Measurements from ENCODE around the gene SLC35E1.
"Not testable (repeated sequence)": the region's sequence is repeated elsewhere in the genome, so short reads cannot be mapped to it uniquely, and the experiment has no call there.

The SLC35E1 gene

GRCh38 chr19:16543734-16544133 is 28.5 kb downstream of the SLC35E1 start:
- not testable (repeated sequence) for DNase-seq (ENCODE audit: low spot score)

DNA sequence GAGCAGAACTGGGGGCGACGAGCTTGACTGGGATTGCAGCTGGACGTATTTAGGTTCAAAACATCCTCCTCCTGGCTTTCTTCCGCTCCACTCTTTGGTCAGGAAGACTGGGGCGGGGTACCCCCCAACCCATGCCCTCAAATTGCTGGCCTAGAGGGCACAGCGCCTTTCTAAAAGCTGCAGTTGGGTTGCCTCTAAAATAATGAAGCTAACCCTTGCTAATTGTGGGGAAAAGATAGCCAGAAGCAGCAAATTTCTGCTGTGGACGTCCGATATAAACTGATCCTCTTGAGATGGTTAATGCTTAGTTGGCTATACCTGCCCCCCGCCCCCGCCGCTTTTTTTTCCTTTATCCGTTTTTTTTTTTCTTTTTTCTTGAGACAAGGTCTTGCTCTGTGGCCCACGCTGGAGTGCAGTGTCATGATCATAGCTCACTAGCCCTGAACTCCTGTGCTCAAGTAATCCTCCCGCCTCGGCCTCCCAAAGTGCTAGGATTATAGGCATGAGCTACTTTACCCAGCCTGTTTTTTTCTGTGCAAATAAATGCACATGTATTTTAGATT is 29.2 kb downstream of the SLC35E1 start:
- DNase-seq (ENCODE audit: low spot score), result no peak

GRCh38 chr19:16542045-16542909 is 29.9 kb downstream of the SLC35E1 start, which contains the start of gene CHERP:
CHERP (minus strand) TSS chr19:16542437; CDS start chr19:16542378, 59 bp downstream.
- DNase-seq (ENCODE audit: low spot score), result peak; percentile 91

GRCh38 chr19:16541526-16542044 is 30.6 kb downstream of the SLC35E1 start:
- DNase-seq (ENCODE audit: low spot score), result peak; percentile 48

- DNase-seq (ENCODE audit: low spot score), result no peak
These were observed 31.3 kb downstream of the SLC35E1 start for GRCh38 chr19:16540948-16541347.

DNA sequence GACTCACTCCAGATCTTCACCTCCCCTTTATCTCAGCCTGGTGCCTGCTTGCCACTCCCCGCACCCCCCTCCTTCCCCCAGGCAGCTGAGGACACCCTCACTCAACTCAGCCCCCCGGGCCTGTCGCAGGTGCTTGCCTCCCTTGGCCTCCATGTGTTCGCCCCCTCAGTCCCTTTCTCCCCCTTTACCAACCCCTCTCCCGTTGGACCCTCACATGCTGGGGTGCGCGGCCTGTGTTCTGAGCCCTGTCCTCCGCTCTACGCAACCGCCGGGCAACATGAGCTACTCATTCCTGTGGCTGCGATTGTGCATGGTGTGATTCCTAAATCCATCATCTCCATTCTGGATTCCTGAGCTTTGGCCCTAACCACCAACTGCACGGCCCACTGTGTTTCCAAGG is 35.1 kb downstream of the SLC35E1 start:
- DNase-seq (ENCODE audit: low spot score), result no peak

GRCh38 chr19:16536130-16536529 is 36.1 kb downstream of the SLC35E1 start:
- no peak for DNase-seq (ENCODE audit: low spot score)

GRCh38 chr19:16535381-16535780 is 36.8 kb downstream of the SLC35E1 start:
- no peak for DNase-seq (ENCODE audit: low spot score)

GRCh38 chr19:16532440-16533234 is 39.6 kb downstream of the SLC35E1 start:
- DNase-seq (ENCODE audit: low spot score), result no peak

DNA sequence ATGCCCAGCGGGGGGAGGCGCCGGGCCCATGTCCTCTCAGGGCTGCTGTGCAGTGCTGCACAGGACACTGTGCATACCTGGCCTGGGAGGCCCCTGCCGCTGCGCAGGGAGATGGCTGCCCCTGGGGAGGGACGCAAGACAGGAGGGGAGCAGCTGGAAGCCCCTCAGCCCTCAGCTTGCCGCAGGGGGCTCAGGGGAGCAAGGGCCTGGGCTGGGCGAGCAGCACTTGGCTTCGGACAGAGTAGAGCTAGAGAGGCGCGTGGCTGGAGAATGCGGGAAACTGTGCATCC is 40.9 kb downstream of the SLC35E1 start:
- no peak for DNase-seq (ENCODE audit: low spot score)

- no peak for DNase-seq (ENCODE audit: low spot score)
These were observed 41.5 kb downstream of the SLC35E1 start for GRCh38 chr19:16530540-16531379.

DNA sequence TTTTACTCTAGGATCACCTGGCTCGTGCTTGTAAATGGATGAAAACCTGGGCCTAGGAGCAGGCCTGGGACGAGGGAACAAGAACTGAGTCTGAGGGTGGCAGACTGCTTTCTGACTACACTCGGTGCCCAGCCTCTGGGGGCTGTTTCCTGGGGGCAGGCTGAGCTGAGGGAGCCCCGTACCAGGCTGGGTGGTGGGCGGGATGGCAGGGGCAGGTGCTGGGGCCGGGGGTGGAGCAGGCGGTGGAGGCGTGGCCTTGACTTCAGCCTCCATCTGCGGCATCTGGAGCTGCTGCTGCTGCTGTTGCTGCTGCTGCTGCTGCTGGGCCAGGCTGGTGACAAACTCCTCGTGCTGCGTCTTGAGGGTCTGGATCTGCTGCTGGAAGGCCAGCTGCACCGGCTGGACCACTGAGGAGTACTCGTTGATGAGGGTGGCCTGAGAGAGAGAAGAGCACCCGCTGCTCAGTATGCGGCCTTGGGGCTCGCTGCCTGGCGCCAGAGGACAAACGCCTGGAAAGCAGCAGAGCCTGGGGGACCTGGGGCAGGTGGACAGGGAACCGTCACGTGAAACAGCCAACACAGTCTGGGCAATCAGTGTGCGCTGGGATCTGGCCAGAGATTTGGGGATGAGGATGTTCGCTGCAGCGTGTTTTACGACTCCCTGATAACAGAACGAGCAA is 42.6 kb downstream of the SLC35E1 start:
- DNase-seq (ENCODE audit: low spot score), result no peak

DNA sequence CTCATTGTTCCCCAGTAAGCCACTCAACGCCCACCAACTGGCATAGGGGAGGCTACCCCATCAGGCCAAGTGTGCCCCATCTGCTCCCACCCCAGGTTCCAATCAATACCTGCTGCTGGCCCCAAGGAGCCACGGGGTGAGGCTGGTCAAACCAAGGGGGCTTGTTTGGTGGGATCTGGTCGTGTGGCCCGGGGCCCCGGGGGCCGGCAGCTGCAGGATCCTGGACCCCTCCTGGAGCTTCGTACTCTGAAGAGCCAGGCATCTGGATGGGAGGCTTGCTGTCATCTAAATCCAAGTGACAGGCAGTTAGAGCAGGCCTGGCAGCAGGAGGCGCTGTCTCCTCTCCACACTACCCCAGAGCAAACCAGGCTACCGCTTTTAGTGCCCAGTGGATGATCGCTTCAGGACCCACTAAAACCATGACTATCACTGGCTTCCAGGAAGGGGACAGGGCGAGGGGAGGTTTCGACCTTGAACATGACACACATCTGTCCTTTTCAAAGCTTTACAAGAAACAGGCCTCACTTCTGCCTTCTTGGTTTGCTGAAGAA is 44.2 kb downstream of the SLC35E1 start:
- DNase-seq (ENCODE audit: low spot score), result no peak

DNA sequence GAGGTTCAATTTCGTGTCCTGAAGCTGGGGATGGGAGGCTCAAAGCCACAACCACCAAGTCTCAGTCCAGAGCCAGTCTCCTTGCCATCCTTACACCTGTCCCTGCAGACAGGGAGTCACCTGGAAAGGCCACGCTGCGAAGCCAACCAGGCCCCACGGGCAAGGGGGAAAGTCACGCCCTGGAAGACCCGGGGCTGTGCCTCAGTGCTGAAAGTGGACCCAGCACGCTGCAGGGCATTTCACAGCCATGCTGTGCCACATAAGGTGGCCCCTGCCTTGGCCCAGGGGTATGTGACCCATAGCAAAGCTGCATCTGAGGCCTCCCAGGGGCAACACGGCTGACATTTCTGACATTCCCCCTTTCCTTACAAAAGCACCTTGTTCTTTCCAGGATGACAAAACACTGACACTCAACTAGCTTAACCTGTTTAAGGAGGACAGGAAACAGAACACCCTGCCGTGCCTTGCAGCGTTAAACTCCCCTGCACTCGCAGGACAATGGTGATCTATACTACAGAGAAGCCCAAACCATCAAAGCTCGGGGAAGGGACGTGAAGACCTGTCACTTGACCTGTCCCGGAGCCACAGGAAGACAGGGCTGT is 44.8 kb downstream of the SLC35E1 start:
- no peak for DNase-seq (ENCODE audit: low spot score)

DNA sequence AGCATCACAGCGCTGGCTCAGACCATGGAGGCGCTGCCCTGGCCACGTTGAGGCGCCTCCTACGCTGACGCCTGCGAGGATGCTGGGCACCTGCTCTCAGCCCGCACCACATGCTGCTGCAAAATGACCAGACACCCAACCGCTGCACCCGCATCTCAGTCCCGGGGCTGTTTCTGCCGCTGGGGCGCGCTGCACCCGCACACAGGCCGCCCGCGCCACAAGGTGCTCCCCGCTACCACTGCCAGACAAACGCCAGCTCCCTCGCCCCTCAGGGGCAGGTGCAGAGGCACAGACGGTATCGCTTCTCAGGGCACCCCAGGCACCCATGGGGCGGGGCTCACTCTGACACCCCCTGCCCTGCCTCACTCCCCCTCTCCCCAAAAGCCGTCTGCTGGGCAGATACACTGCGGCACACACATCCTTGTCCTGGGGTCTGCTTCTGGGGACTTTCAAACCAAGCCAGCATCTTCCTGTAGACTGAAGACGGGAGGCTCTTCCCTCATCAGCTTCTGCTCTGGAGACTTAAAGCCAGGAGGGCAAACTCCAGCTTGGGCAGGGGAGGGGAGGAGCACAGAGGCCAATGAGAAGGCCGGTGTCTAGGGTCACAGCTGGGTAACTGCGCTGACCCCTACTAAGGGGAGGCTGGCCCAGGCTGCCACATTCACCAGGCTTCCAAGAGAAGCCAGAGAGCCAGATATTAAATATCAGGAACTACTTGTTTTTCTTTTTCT is 46.3 kb downstream of the SLC35E1 start:
- DNase-seq (ENCODE audit: low spot score), result no peak

DNA sequence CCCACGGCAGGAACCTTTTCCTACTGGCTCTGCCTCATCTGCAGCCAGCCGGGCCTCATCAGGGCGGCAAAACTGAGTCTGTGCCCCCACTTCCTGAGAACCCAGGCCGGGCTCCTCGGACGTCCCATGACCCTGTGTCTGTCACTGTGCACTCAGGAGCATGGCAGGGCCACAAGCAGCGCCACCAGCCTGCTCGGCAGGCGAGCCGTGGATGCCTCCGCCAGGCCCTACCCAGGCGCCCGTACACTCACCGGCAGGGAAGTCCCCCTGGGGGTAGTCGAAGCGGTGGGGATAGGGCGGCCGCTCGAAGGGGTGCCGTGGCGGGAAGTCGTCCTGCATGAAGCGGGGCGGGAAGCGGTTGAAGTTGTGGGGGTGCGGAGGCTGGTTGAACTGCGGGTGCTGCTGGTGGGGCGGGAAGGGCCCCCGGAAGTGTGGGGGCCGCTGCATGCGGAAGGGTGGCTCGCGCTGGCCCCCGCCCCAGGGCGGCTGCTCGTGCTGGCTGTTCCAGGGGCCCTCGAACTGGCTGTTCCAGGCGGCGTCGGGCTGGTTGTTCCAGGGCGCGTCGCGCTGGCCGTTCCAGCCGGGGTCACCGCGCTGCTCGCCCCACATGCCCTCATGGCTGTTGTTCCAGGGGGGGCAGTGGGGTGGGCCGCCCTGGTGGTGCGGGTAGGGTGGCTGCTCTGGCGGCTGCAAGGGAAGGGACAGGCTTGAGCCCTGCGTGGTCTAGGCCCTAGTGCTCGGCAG is 47.1 kb downstream of the SLC35E1 start:
- no peak for DNase-seq (ENCODE audit: low spot score)

- no peak for DNase-seq (ENCODE audit: low spot score)
These were observed 49.4 kb downstream of the SLC35E1 start for GRCh38 chr19:16522559-16523377.

GRCh38 chr19:16521715-16522289 is 50.4 kb downstream of the SLC35E1 start:
- DNase-seq (ENCODE audit: low spot score), result no peak
